Measurements from ENCODE around the gene TRAPPC2L. TPM values are rescaled to one million over a fixed set of nuclear protein-coding genes. Genes with fewer than 3 reads are reported as not detected.

TRAPPC2L gene
- total RNA-seq, 1 donor from 2014 or later, result 59.1 TPM

DNA sequence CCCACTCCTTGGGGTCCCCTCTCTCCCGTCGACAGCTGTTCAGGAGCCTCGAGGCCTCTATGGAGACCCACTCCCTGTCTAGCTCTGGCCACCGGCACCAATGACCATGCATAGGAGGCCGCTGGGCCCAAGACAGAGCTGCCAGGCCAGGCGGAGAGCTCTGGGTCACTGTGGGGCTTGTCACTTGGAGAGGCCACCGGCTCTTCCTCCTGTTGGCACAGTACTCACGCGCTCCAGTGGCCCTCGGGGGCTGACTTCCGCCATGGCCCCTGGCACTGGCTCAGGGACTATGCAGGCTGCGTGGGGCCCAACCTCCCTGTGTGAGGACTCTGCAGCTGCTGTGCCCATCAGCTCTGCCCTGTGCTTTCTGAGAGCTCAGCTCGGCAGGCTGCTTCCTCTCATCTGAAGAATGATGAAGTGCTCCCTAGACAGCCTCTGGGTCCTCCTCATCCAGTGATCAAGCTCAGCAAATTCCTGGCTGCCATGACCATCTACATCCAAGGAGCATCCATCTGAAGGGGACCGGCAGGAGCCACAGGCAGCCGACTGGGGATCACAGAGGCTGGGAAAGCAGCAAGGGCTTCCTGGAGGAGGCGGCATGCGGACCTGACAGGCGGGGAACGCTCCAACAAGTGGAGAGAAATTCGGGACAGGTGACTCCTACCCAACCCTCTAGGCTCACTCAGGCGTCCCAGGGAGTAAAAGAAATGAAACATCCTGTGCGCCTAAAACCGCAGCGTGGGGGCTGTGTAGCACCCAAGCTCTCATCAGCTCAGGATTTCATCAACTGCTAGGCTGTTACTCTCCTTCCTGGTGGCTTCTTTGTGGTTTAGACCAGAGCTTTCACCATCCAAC, 17.0 kb upstream of the TRAPPC2L start:
- no peaks in the 10 kb centered on the region for H3K79me2 ChIP-seq (ENCODE audit: insufficient read depth, low read length)
- no peak for FAIRE-seq
- H3K9me3 Mint-ChIP-seq (ENCODE audit: unreplicated experiment), result no peaks in the 10 kb centered on the region

DNA sequence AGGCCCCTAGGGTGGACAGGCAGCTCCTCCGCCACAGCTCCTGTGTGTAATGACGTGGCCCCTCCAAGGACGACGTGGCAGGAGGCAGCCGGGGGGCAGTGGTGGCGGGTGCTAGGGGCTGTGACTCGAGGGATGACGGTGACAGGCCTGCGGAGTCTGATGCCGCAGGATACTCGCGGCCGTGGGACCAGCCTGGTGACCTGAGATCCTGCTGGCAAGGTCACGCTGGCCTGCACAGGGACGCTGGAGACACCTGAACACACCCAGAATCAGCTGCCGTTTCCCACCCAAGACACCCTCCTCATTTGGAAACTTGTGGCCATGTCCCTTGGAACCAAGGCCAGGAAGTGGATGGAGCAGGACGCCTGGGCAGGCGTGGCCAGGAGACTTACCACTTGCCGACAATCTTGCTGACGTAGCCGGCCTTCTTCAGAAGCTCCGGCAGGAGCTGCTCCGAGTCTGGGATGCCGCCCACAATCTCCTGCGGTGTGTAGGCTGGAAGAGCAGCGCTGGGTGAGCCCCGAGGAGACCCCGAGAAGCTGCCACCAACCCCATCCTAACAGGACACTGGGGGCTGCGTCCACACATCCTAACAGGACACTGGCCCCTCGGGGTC, 16.2 kb upstream of the TRAPPC2L start:
- Histone ChIP-seq H3K27me3 (ENCODE audit: insufficient read depth, low read length) (no peaks in the 10 kb centered on the region), H3K27ac (ENCODE audit: low read depth, low read length) (no peak overlapping the region), H3K4me1 (ENCODE audit: insufficient read depth, low read length) (no peaks in the 10 kb centered on the region), H3K79me2 (ENCODE audit: insufficient read depth, low read length) (no peaks in the 10 kb centered on the region), H4K20me1 (ENCODE audit: insufficient read depth, low read length) (peaks cover 28% of the 10 kb centered on the region), H2AFZ (ENCODE audit: low read depth, low read length) (no peak overlapping the region), H3K4me3 (ENCODE audit: insufficient read depth, low read depth, low read length) (no peak overlapping the region), H3K4me2 (ENCODE audit: low read length) (no peak overlapping the region), H3K9me3 (ENCODE audit: insufficient read depth, low read depth, low read length) (no peaks in the 10 kb centered on the region), H3K9ac (ENCODE audit: low read length) (no peak overlapping the region), H3K36me3 (ENCODE audit: insufficient read depth, low read length) (no peaks in the 10 kb centered on the region)
- no peak for FAIRE-seq
- H3K36me3 Mint-ChIP-seq (ENCODE audit: low read depth, unreplicated experiment), result peaks cover 14% of the 10 kb centered on the region
- no peaks in the 10 kb centered on the region for H3K27me3 Mint-ChIP-seq (ENCODE audit: low read depth, unreplicated experiment)
- DNase-seq (ENCODE audit: low read depth), result no peak
- no peaks in the 10 kb centered on the region for H3K9me3 Mint-ChIP-seq (ENCODE audit: unreplicated experiment)
- no peak overlapping the region for H3K4me3 Mint-ChIP-seq (ENCODE audit: unreplicated experiment)
- H3K27ac Mint-ChIP-seq (ENCODE audit: unreplicated experiment), result no peak overlapping the region
- TF ChIP-seq, protein P1, sequence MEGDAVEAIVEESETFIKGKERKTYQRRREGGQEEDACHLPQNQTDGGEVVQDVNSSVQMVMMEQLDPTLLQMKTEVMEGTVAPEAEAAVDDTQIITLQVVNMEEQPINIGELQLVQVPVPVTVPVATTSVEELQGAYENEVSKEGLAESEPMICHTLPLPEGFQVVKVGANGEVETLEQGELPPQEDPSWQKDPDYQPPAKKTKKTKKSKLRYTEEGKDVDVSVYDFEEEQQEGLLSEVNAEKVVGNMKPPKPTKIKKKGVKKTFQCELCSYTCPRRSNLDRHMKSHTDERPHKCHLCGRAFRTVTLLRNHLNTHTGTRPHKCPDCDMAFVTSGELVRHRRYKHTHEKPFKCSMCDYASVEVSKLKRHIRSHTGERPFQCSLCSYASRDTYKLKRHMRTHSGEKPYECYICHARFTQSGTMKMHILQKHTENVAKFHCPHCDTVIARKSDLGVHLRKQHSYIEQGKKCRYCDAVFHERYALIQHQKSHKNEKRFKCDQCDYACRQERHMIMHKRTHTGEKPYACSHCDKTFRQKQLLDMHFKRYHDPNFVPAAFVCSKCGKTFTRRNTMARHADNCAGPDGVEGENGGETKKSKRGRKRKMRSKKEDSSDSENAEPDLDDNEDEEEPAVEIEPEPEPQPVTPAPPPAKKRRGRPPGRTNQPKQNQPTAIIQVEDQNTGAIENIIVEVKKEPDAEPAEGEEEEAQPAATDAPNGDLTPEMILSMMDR (IDR thresholded peaks at IDR 0.05; ENCODE audit: insufficient read depth, low read depth, low read length), result no peak
- TF ChIP-seq EZH2 (IDR thresholded peaks at IDR 0.05; ENCODE audit: insufficient read depth, low read length), result no peak
- H3K4me1 Mint-ChIP-seq (ENCODE audit: low read depth, unreplicated experiment), result no peaks in the 10 kb centered on the region

More for the DNA sequence above, 17.0 kb upstream of the TRAPPC2L start:
- no peak for DNase-seq (ENCODE audit: low read depth)
- Mint-ChIP-seq H3K27me3 (ENCODE audit: low read depth, unreplicated experiment) (no peaks in the 10 kb centered on the region), H3K4me3 (ENCODE audit: unreplicated experiment) (no peak overlapping the region), H3K36me3 (ENCODE audit: low read depth, unreplicated experiment) (peaks cover 19% of the 10 kb centered on the region), H3K27ac (ENCODE audit: unreplicated experiment) (no peak overlapping the region), H3K4me1 (ENCODE audit: low read depth, unreplicated experiment) (no peaks in the 10 kb centered on the region)
- Histone ChIP-seq H3K27me3 (ENCODE audit: insufficient read depth, low read length) (no peaks in the 10 kb centered on the region), H3K9ac (ENCODE audit: low read length) (no peak overlapping the region), H3K27ac (ENCODE audit: low read depth, low read length) (no peak overlapping the region), H3K4me3 (ENCODE audit: insufficient read depth, low read depth, low read length) (no peak overlapping the region), H3K4me2 (ENCODE audit: low read length) (no peak overlapping the region), H3K9me3 (ENCODE audit: insufficient read depth, low read depth, low read length) (no peaks in the 10 kb centered on the region), H2AFZ (ENCODE audit: low read depth, low read length) (no peak overlapping the region), H3K36me3 (ENCODE audit: insufficient read depth, low read length) (no peaks in the 10 kb centered on the region), H3K4me1 (ENCODE audit: insufficient read depth, low read length) (no peaks in the 10 kb centered on the region), H4K20me1 (ENCODE audit: insufficient read depth, low read length) (peaks cover 23% of the 10 kb centered on the region)
- TF ChIP-seq EZH2 (IDR thresholded peaks at IDR 0.05; ENCODE audit: insufficient read depth, low read length), result no peak
- TF ChIP-seq, protein P1 (IDR thresholded peaks at IDR 0.05; ENCODE audit: insufficient read depth, low read depth, low read length), result no peak
